OCI-LY3 (cell line): ENCODE measurements around the gene BAG1.

Experiments used
- H2AFZ ChIP-seq: fragments of 200-600, 300-600 bp; shearing (Covaris generic); 2 replicates; pipeline ENCODE4 v1.6.0; 2014; ENCODE audit warnings: antibody characterized with exemption, low read depth, low read length
- H3K27ac ChIP-seq: fragments of 200-600, 300-600 bp; sonication (generic); 2 replicates; pipeline ENCODE4 v1.5.1; 2014; ENCODE audit warnings: mild to moderate bottlenecking, low read length, moderate library complexity, mixed read lengths
- H3K27me3 ChIP-seq: fragments of 200-600, 300-600 bp; sonication (generic); 2 replicates; pipeline ENCODE4 v1.6.1; 2014; ENCODE audit warnings: low read depth, low read length, mixed read lengths
- H3K36me3 ChIP-seq: fragments of 200-600, 300-600 bp; sonication (generic); replicated peaks from 2 replicates; pipeline ENCODE3; 2014; ENCODE audit warnings: low read depth, low read length, mixed read lengths
- H3K4me1 ChIP-seq: fragments of 300-600, 200-600 bp; sonication (generic); 2 replicates; pipeline ENCODE4 v1.6.1; 2014; ENCODE audit warnings: low read length, mixed read lengths
- H3K4me2 ChIP-seq: fragments of 200-600, 300-600 bp; sonication (generic); 2 replicates; pipeline ENCODE4 v1.6.1; 2014; ENCODE audit warnings: low read length, mixed read lengths
- H3K4me3 ChIP-seq: fragments of 300-600, 200-600 bp; sonication (generic); 2 replicates; pipeline ENCODE4 v1.5.1; 2014; ENCODE audit warnings: antibody characterized with exemption, mild to moderate bottlenecking, low read length, moderate library complexity
- H3K79me2 ChIP-seq: fragments of 300-600, 200-600 bp; shearing (Covaris generic); 2 replicates; pipeline ENCODE4 v1.6.1; 2014; ENCODE audit warnings: mild to moderate bottlenecking, low read length, mixed read lengths
- H3K9ac ChIP-seq: fragments of 300-600, 200-600 bp; shearing (Covaris generic); 2 replicates; pipeline ENCODE4 v1.6.0; 2014; ENCODE audit warnings: mild to moderate bottlenecking, low read length, moderate library complexity
- H3K9me3 ChIP-seq: fragments of 200-600, 300-600 bp; shearing (Covaris generic); 2 replicates; pipeline ENCODE4 v1.6.1; 2014; ENCODE audit warnings: low read length, mixed read lengths; ENCODE audit not compliant: insufficient read depth
- H4K20me1 ChIP-seq: fragments of 200-600, 300-600 bp; sonication (generic); 2 replicates; pipeline ENCODE4 v1.6.1; 2016; ENCODE audit warnings: low read length, mixed read lengths; ENCODE audit not compliant: insufficient read depth
- CTCF ChIP-seq: fragments of 200-600, 300-600 bp; sonication (generic); IDR thresholded peaks from 2 replicates; pipeline ENCODE4 v1.5.1; 2014; ENCODE audit warnings: antibody characterized with exemption, low read length, low read depth
- EZH2phosphoT487 ChIP-seq: fragments of 200-600 bp; shearing (Covaris generic); IDR thresholded peaks from 2 replicates; pipeline ENCODE4 v1.6.1; 2018; ENCODE audit warnings: antibody characterized with exemption, mixed run types, low read depth

BAG1 gene

GRCh38 chr9:33289936-33290246 is 25.4 kb upstream of the BAG1 start:
- Histone ChIP-seq H3K27ac (peak overlapping the region; percentile 83), H3K4me1 (peaks cover 51% of the 10 kb centered on the region)

GRCh38 chr9:33289496-33289895 is 25.0 kb upstream of the BAG1 start:
- H3K79me2 ChIP-seq, result peaks cover 46% of the 10 kb centered on the region
- H3K4me2 ChIP-seq, result peak overlapping the region; percentile 80
- H3K4me1 ChIP-seq, result peaks cover 47% of the 10 kb centered on the region
- H3K9ac ChIP-seq, result peak overlapping the region; percentile 93
- H3K4me3 ChIP-seq, result peak overlapping the region; percentile 89
- peaks cover 30% of the 10 kb centered on the region for H3K36me3 ChIP-seq
- H4K20me1 ChIP-seq, result 0 out of 2 replicates have a peak, but pooled peaks cover 3% of the 10 kb centered on the region
- no peak overlapping the region for H2AFZ ChIP-seq
- TF ChIP-seq CTCF (no peak), EZH2phosphoT487 (no peak)
- H3K9me3 ChIP-seq, result no peaks in the 10 kb centered on the region
- H3K27me3 ChIP-seq, result no peaks in the 10 kb centered on the region
- H3K27ac ChIP-seq, result peak overlapping the region; percentile 83

More at GRCh38 chr9:33289936-33290246, 25.4 kb upstream of the BAG1 start:
- Histone ChIP-seq H3K27me3 (no peaks in the 10 kb centered on the region), H2AFZ (peak overlapping the region; percentile 39; the same call in 1 of the 2 replicates), H3K9ac (peak overlapping the region; percentile 93), H3K79me2 (peaks cover 50% of the 10 kb centered on the region), H3K4me2 (peak overlapping the region; percentile 80), H4K20me1 (0 out of 2 replicates have a peak, but pooled peaks cover 3% of the 10 kb centered on the region), H3K36me3 (peaks cover 32% of the 10 kb centered on the region), H3K4me3 (peak overlapping the region; percentile 89), H3K9me3 (no peaks in the 10 kb centered on the region)
- TF ChIP-seq EZH2phosphoT487, result no peak
- TF ChIP-seq CTCF, result no peak

GRCh38 chr9:33288828-33289483 is 24.4 kb upstream of the BAG1 start:
- H3K4me1 ChIP-seq, result peaks cover 42% of the 10 kb centered on the region
- peak overlapping the region; percentile 93 for H3K9ac ChIP-seq
- H4K20me1 ChIP-seq, result 0 out of 2 replicates have a peak, but pooled peaks cover 3% of the 10 kb centered on the region
- H3K4me2 ChIP-seq, result peak overlapping the region; percentile 80
- H3K27ac ChIP-seq, result peak overlapping the region; percentile 83
- peaks cover 41% of the 10 kb centered on the region for H3K79me2 ChIP-seq
- no peaks in the 10 kb centered on the region for H3K9me3 ChIP-seq
- peak overlapping the region; percentile 89 for H3K4me3 ChIP-seq
- peaks cover 27% of the 10 kb centered on the region for H3K36me3 ChIP-seq
- no peaks in the 10 kb centered on the region for H3K27me3 ChIP-seq
- TF ChIP-seq CTCF (no peak), EZH2phosphoT487 (no peak)
- H2AFZ ChIP-seq, result no peak overlapping the region

- TF ChIP-seq EZH2phosphoT487 (no peak), CTCF (no peak)
- 0 out of 2 replicates have a peak, but pooled peaks cover 3% of the 10 kb centered on the region for H4K20me1 ChIP-seq
- no peak overlapping the region for H2AFZ ChIP-seq
- no peaks in the 10 kb centered on the region for H3K27me3 ChIP-seq
- H3K4me2 ChIP-seq, result no peak overlapping the region
- H3K9ac ChIP-seq, result no peak overlapping the region
- no peak overlapping the region for H3K27ac ChIP-seq
- H3K9me3 ChIP-seq, result no peaks in the 10 kb centered on the region
- H3K4me1 ChIP-seq, result peaks cover 35% of the 10 kb centered on the region
- peaks cover 24% of the 10 kb centered on the region for H3K36me3 ChIP-seq
- H3K4me3 ChIP-seq, result no peak overlapping the region
- H3K79me2 ChIP-seq, result peaks cover 34% of the 10 kb centered on the region
Measured at GRCh38 chr9:33288235-33288634, 23.7 kb upstream of the BAG1 start.
